Heart right ventricle (tissue), 16 donors: ENCODE measurements around the gene LAMA5. TPM values are rescaled to one million over a fixed set of nuclear protein-coding genes. Genes with fewer than 3 reads are reported as not detected.

Source experiments
- ATAC-seq, 8 donors: fragments of 200-7000 bp; cut with Tn5 transposase; one replicate each; pipeline ENCODE4 v1.9.1; 2020; ENCODE audit warnings: mild to moderate bottlenecking in 8 of 8, moderate library complexity in 8 of 8, moderate number of reproducible peaks in 1 of 8
- DNase-seq, 2 donors: peaks; one replicate each; pipeline ENCODE4 v3.0.0-alpha.2; 2020
- H3K27ac ChIP-seq, 10 donors: fragments of 200-600 bp; sonication (generic) in 2 of 10; one replicate each; pipeline versions ENCODE4 v1.5.0 to v1.8.0; 2020 to 2022; ENCODE audit warnings: mild to moderate bottlenecking in 3 of 10
- H3K27me3 ChIP-seq, 7 donors: fragments of 200-600 bp; one replicate each; pipeline ENCODE4 v1.8.0; 2021 to 2022; ENCODE audit warnings: mild to moderate bottlenecking in 2 of 7
- H3K36me3 ChIP-seq, 9 donors: fragments of 200-600 bp; sonication (generic) in 1 of 9; one replicate each; pipeline versions ENCODE4 v1.5.0 to v1.8.0; 2020 to 2022; ENCODE audit warnings: mild to moderate bottlenecking in 2 of 9
- H3K4me1 ChIP-seq, 9 donors: fragments of 200-600 bp; sonication (generic) in 1 of 9; one replicate each; pipeline versions ENCODE4 v1.5.0 to v1.8.0; 2020 to 2022; ENCODE audit warnings: mild to moderate bottlenecking in 4 of 9
- H3K4me3 ChIP-seq, 10 donors: fragments of 200-600 bp; sonication (generic) in 2 of 10; one replicate each; pipeline versions ENCODE4 v1.5.0 to v1.8.0; 2020 to 2022; ENCODE audit warnings: mild to moderate bottlenecking in 7 of 10, moderate library complexity in 2 of 10
- H3K9me3 ChIP-seq, 11 donors: fragments of 200-600 bp in 10 of 11; sonication (generic) in 2 of 11; one replicate each; pipeline versions ENCODE4 v1.5.0 to v1.8.0; 2013 to 2022; ENCODE audit warnings: mild to moderate bottlenecking in 2 of 11, control low read depth in 1 of 11, moderate library complexity in 1 of 11
- CTCF ChIP-seq, 9 donors: fragments of 200-600 bp; sonication (generic) in 2 of 9; IDR thresholded peaks; one replicate each; pipeline versions ENCODE4 v1.5.0 to v1.8.0; 2021 to 2022; ENCODE audit warnings: antibody characterized with exemption in 9 of 9, mild to moderate bottlenecking in 5 of 9, moderate library complexity in 1 of 9
- WGBS, 2 donors: extraction: QIAGEN DNeasy Blood & Tissue Kit; methylation state at CpG; one replicate each; pipeline ENCODE4 v1.1.7; 2013; ENCODE audit warnings: inconsistent platforms in 1 of 2; 5-methylcytosine and 5-hydroxymethylcytosine counted together
- intact Hi-C, 10 donors: fragments of 100-400 bp; cut with DNase I; formaldehyde crosslinking; loops; one replicate each; pipeline versions ENCODE4 v1.11.1 to v1.14.2; 2022
- polyA plus RNA-seq, 2 donors: library from polyadenylated mRNA; stranded (reverse); fragments of 200-250 nt; gene quantifications; one replicate each; pipeline ENCODE4 v1.2.3, GENCODE V29; 2013
- total RNA-seq, 10 donors: library from RNA; stranded (reverse); fragmentation: NEBNext Ultra II Directional in 3 of 10; extraction: Animal tissue kit (Norgen Biotek cat#: 25700) in 3 of 10; gene quantifications; one replicate each; pipeline versions ENCODE4 v1.2.1 to v1.2.4, GENCODE V29; 2021 to 2023
- donor health status: Arrhythmogenic right ventricular cardiomyopathy.
- donor health status: ischemic (EF 13 %, LVEDD 7.1; RV severe dilation, severe dysfunction).
- donor health status: healthy with polysubstance abuse.
- donor health status: DM: no; HTN: yes; CAD: no.
- donor health status: DM: no; HTN: no; CAD: no.
- donor health status: ischemic (EF 25% LVEDD 6.9; RV normal size, moderate dysfunction).
- donor health status: ischemic (EF 25% LVEDD 5.7; RV mildly dilated, moderate dysfunction).
- donor health status: healthy.
- donor health status: DM: yes; HTN: yes; CAD: no.
- donor health status: Ischemic cardiomyopathy.
- donor health status: ischemic (EF 35%, LVEDD 5.7; RV mildly dilated, moderate dysfunction).
- donor health status: nonischemic (EF 11% LVEDD 7.7; RV severe dilation, severe dysfunction).
- donor health status: DM: yes; HTN: yes; CAD: no.
- donor health status: PGD.
- donor health status: ischemic (EF 29% LVEDD 5.4; RV normal size, mild dysfunction).
- donor health status: nonischemic (EF 23%, LVEDD 6.1; RV moderate dilation, normal function).

Gene LAMA5
- total and polyA plus RNA-seq, 12 donors = 53.9 to 358 (median 76.5) TPM

- ATAC-seq = no peak
- H3K27ac ChIP-seq = no peak overlapping the region
- H3K9me3 ChIP-seq = no peaks in the 10 kb centered on the region
- H3K27me3 ChIP-seq = no peaks in the 10 kb centered on the region
- H3K4me1 ChIP-seq = peaks cover 14 to 38% (median 31%) of the 10 kb centered on the region in 9 donors
- no peak for TF ChIP-seq CTCF (IDR thresholded peaks at IDR 0.05)
- no peak overlapping the region for H3K4me3 ChIP-seq
- H3K36me3 ChIP-seq = no peaks in the 10 kb centered on the region
- no peak for DNase-seq
- WGBS, 2 donors = 87 to 94% methylated on average over 12 of the region's 12 CpGs
- intact Hi-C loops = loop anchor here in 7 of 10 donors (5.0 to 10.0 kb wide), 5 partner anchors 89 to 394 kb away; partner anchors contain the start of gene MRGBP (in 2 of the 7)
Measured at GRCh38 chr20:62408640-62409039, 41.5 kb upstream of the LAMA5 start.

- 95 to 96% methylated on average over 15 of the region's 15 CpGs for WGBS, 2 donors
- DNase-seq (no peak), ATAC-seq (peak in 1 of 8 donors; percentile 1)
- intact Hi-C loops = loop anchor here in 7 of 10 donors (5.0 to 10.0 kb wide), 5 partner anchors 89 to 393 kb away; partner anchors contain the start of gene MRGBP (in 2 of the 7)
- no peak overlapping the region for H3K4me3 ChIP-seq
- no peak overlapping the region for H3K27ac ChIP-seq
- H3K9me3 ChIP-seq = no peaks in the 10 kb centered on the region
- H3K27me3 ChIP-seq = no peaks in the 10 kb centered on the region
- no peak for TF ChIP-seq CTCF (IDR thresholded peaks at IDR 0.05)
- peaks cover 14 to 38% (median 31%) of the 10 kb centered on the region in 9 donors for H3K4me1 ChIP-seq
- peaks cover 0 to under 1% (median 0%) of the 10 kb centered on the region in 9 donors for H3K36me3 ChIP-seq
Measured at GRCh38 chr20:62408055-62408454, 40.9 kb upstream of the LAMA5 start.

GRCh38 chr20:62407221-62407992, 40.3 kb upstream of the LAMA5 start, which contains the start of gene CABLES2:
Gene CABLES2, minus strand, starts transcription at chr20:62407285. Its CDS starts 9 bp downstream, at chr20:62407276.
- WGBS, 2 donors = 5% methylated on average over 69 to 71 of the region's 73 CpGs
- H3K27me3 ChIP-seq = no peaks in the 10 kb centered on the region
- H3K4me3 ChIP-seq = peak within 1 kb of the TSS; percentile 42 to 81 (median 62)
- peak within 1 kb of the TSS in 9 of 10 donors; percentile 2 to 82 (median 62) for H3K27ac ChIP-seq
- H3K9me3 ChIP-seq = no peaks in the 10 kb centered on the region
- peaks cover 0 to 6% (median 0%) of the 10 kb centered on the region in 9 donors for H3K36me3 ChIP-seq
- DNase-seq (peak; percentile 95), ATAC-seq (peak; percentile 79 to 96 (median 92))
- intact Hi-C loops = loop anchor here in 7 of 10 donors (5.0 to 10.0 kb wide), 5 partner anchors 90 to 393 kb away; partner anchors contain the start of gene MRGBP (in 2 of the 7)
- H3K4me1 ChIP-seq = peaks cover 14 to 38% (median 31%) of the 10 kb centered on the region in 9 donors
- peak in 5 of 9 donors; percentile 3 to 31 (median 15) for TF ChIP-seq CTCF (IDR thresholded peaks at IDR 0.05)

GRCh38 chr20:62406635-62407176, 39.6 kb upstream of the LAMA5 start:
- ATAC-seq = no peak
- WGBS, 2 donors = 1% methylated on average over 27 to 42 of the region's 42 CpGs

More at GRCh38 chr20:62406635-62407176, 39.6 kb upstream of the LAMA5 start:
- peaks cover 0 to 8% (median 0%) of the 10 kb centered on the region in 9 donors for H3K36me3 ChIP-seq
- H3K4me3 ChIP-seq = peak overlapping the region; percentile 42 to 81 (median 62)
- peak in 1 of 2 donors; percentile 33 for DNase-seq
- peaks cover 14 to 38% (median 31%) of the 10 kb centered on the region in 9 donors for H3K4me1 ChIP-seq
- intact Hi-C loops = loop anchor here in 7 of 10 donors (5.0 to 10.0 kb wide), 5 partner anchors 91 to 392 kb away; partner anchors contain the start of gene MRGBP (in 2 of the 7)
- peak overlapping the region in 9 of 10 donors; percentile 2 to 73 (median 62) for H3K27ac ChIP-seq
- TF ChIP-seq CTCF (IDR thresholded peaks at IDR 0.05) = no peak
- H3K27me3 ChIP-seq = no peaks in the 10 kb centered on the region
- no peaks in the 10 kb centered on the region for H3K9me3 ChIP-seq
